Epithelial cell of proximal tubule (primary cell): Measurements from ENCODE around the gene GNG12. TPM values are rescaled to one million over a fixed set of nuclear protein-coding genes. Genes with fewer than 3 reads are reported as not detected.

Experiments
- DNase-seq: peaks from one replicate; pipeline ENCODE4 v3.0.0-alpha.2; 2011; ENCODE audit warnings: low read depth
- H3K4me3 ChIP-seq: 2 replicates; pipeline ENCODE4 v1.5.1; 2011; ENCODE audit warnings: low read depth, mild to moderate bottlenecking, low read length
- total RNA-seq: library from RNA; depleted of rRNA; stranded (reverse); fragments of >200 nt; gene quantifications from 2 replicates; pipeline ENCODE4 v1.2.3, GENCODE V29; 2015
- TF ChIP-seq, protein P1 (sequence below): conservative IDR thresholded peaks from 2 replicates; pipeline ENCODE4 v1.5.1; 2012; ENCODE audit warnings: low read depth, mild to moderate bottlenecking, low read length

The GNG12 gene
- total RNA-seq, 1 donor from 2014 or later, result 67.1 TPM

- TF ChIP-seq, protein P1, sequence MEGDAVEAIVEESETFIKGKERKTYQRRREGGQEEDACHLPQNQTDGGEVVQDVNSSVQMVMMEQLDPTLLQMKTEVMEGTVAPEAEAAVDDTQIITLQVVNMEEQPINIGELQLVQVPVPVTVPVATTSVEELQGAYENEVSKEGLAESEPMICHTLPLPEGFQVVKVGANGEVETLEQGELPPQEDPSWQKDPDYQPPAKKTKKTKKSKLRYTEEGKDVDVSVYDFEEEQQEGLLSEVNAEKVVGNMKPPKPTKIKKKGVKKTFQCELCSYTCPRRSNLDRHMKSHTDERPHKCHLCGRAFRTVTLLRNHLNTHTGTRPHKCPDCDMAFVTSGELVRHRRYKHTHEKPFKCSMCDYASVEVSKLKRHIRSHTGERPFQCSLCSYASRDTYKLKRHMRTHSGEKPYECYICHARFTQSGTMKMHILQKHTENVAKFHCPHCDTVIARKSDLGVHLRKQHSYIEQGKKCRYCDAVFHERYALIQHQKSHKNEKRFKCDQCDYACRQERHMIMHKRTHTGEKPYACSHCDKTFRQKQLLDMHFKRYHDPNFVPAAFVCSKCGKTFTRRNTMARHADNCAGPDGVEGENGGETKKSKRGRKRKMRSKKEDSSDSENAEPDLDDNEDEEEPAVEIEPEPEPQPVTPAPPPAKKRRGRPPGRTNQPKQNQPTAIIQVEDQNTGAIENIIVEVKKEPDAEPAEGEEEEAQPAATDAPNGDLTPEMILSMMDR, result no peak
- H3K4me3 ChIP-seq, result no peak overlapping the region
- DNase-seq, result no peak
Measured at GRCh38 chr1:67677408-67677807, 155.9 kb downstream of the GNG12 start.

DNA sequence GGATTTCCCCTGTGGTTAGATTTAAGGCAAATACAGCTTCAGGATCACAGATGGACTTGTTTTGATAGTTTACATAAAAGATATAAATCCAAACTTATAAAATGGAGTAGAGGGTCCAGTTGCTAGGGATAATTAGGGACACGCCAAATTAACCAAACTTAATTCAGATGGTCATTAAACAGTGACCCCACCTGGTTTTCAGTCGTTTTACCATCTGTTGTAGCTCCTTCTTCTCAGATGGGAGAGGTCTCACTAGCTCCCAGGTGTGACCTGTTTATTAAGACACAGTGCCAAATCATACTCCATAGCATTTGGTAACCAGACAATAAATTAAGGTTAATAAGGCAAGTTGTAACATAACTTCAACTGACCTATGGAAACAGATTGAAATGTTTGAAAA lies 156.3 kb downstream of the GNG12 start:
- TF ChIP-seq, protein P1, result no peak
- no peak for DNase-seq
- H3K4me3 ChIP-seq, result no peak overlapping the region

DNA sequence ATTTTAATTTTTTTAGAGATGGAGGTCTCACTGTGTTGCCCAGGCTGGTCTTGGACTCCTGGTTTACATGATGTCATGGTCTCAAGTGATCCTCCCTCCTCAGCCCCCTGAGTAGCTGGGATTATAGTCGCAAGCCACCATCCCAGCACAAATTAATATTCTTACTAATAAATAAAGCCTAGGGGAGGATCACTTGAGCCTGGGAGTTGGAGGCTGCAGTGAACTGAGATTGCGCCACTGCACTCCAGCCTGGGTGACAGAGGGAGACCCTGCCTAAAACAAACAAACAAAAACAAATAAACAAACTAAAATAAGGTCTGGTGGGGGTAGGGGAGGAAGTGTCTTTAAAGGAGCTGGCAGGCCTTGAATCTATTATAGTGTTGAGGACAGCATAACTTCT lies 157.0 kb downstream of the GNG12 start:
- DNase-seq, result no peak
- no peak overlapping the region for H3K4me3 ChIP-seq
- TF ChIP-seq, protein P1, result no peak

DNA sequence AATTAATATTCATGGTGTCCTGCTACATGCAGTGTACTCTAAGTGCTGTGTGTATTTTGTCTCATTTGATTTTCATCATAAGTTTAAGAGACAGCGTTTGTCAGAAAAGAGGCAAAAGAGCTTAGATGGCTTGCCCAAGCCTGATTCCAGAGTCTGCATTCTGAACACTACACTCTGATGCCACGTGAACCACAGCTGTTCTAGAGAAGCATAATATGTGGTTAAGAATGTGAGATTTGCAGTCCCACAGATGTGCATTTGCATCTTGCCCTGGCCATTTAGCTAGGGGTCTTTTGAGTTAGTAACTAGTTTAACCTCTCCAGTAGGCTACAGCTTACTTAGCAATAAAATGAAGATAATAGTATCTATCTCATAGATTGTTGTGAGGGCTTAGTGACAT lies 157.5 kb downstream of the GNG12 start:
- H3K4me3 ChIP-seq, result no peak overlapping the region
- DNase-seq, result no peak
- TF ChIP-seq, protein P1, result no peak

DNA sequence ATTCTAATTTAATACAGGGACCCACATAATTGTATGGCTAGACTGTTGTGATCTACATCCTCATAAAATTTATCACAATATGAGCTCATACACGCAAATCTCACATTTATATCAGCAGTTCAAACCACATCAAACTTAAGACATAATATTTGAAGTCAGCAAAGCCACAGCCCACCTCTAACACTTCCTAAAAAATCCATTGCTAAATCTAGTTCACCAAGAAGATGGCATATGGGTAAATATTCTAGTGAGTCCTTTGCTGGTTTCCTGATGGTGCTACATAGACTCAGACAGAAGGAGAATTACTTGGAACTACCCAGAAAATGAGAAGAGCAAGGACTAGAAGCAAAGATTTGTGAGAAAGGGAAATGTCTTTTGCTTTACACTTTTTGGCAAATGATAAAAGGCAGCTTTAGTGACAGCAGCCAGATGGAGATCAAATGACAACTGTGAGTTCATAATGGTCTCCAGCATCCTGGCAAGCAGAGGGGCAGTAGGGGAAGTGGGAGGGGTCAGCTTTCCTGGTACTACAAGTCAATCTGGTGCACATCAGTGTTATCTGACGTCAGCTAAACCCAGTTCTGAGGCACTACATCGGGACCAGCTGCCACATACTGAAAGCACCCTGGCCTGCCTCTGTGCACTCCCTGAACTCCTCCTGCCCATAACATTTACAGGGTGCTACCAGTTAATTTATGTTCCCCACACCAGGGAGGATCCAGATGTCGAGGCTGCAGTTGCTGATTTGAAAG lies 158.8 kb downstream of the GNG12 start:
- DNase-seq, result no peak
- TF ChIP-seq, protein P1, result no peak
- no peak overlapping the region for H3K4me3 ChIP-seq

DNA sequence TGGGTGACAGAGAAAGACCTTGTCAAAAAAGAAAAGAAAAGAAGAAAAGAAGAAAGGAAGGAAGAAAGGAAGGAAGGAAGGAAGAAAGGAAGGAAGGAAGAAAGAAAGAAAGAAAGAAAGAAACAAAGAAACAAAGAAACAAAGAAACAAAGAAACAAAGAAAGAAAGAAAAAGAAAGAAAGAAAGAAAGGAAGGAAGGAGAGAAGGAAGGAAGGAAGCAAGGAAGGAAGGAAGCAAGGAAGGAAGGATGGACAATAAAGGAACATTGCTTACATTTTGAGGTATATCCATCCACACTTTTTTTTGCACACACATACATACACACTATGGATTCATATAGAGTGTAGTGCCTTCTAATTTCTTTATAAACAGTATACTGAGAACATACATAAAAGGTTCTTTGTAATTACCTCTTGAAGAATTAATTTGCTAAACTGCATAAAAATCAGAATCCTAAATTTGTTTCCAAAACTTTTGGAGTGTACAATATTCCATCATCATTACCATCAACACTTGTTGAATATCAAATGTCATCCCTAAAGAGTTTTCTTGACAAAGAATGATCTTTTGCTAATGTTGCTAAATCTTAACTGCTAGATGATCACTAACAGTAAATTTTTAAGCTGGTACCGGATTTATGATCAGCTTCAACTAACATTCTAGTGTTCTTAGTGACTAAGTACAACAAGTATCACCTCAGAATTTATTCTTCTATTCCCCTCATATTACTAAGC lies 159.6 kb downstream of the GNG12 start:
- DNase-seq, result no peak
- no peak overlapping the region for H3K4me3 ChIP-seq
- TF ChIP-seq, protein P1, result no peak
